ENCODE results near the gene LRRC10B.

The LRRC10B gene

DNA sequence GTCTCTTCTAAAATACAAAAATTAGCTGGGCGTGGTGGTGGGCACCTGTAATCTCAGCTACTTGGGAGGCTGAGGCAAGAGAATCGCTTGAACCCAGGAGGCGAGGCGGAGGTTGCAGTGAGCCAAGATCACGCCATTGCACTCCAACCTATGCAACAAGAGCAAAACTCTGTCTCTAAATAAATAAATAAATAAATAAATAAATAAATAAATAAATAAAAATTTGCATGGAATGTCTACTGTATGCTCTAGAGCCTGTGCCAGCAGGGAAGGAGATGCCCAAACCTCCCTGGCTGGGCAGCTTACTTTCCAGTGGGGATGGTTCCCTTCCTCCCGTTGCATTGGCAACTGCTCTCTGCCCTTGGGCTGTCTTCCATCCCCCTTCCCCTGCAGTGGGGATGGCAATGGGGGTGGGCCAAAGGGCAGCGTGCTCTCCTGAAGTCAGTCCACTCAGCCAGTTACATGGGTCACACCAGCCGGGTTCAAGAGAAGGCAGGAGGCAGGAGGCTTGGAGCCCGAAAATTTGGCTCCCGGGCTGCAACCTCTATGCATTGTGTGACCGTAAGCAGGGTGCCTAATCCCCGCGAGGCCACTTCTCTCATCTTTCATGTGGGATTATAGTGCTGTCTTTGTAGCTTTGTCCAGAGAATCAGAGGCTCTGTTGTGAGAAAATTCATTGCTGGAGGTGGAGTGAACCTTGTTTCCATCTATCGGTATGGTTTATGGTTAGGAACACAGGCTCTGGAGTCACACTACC, 1.4 kb upstream of the LRRC10B start:
- H3K4me3 ChIP-seq (ENCODE audit: control insufficient read depth in 1 of 7, extremely low read depth in 1 of 7, insufficient read depth in 4 of 7, low read depth in 2 of 7, low read length in 6 of 7): no peak overlapping the region
- peaks cover 2 to 66% (median 31%) of the 10 kb centered on the region in 5 experiments for H3K27me3 ChIP-seq (replicated peaks in 2 of 5; ENCODE audit: control insufficient read depth in 4 of 5, insufficient read depth in 5 of 5, low read length in 4 of 5)
- peaks cover 0 to 22% (median 19%) of the 10 kb centered on the region in 4 experiments for H3K4me1 ChIP-seq (ENCODE audit: control extremely low read depth in 1 of 4, control insufficient read depth in 4 of 4, insufficient read depth in 4 of 4, low read length in 3 of 4)
- POLR2A ChIA-PET: interaction anchor here (0.6 kb wide), 1 partner anchor 26 kb away, joined by 3 read pairs; a partner anchor contains a TSS
- CTCF ChIA-PET: interaction anchor here (0.6 to 24.0 kb wide), 8 partner anchors 11 to 76 kb away, joined by 3 to 453 read pairs (median 3); a partner anchor contains a TSS
- DNase-seq: no peak
- WGBS (ENCODE audit: insufficient coverage): 83% methylated on average over 8 of the region's 14 CpGs
- H3K9me3 ChIP-seq (ENCODE audit: control extremely low read depth in 1 of 5, control insufficient read depth in 4 of 5, insufficient read depth in 2 of 5, low read depth in 1 of 5, low read length in 4 of 5): no peaks in the 10 kb centered on the region
- H3K36me3 ChIP-seq (ENCODE audit: control insufficient read depth in 4 of 4, insufficient read depth in 4 of 4, low read length in 3 of 4): no peaks in the 10 kb centered on the region
- H3K27ac ChIP-seq (ENCODE audit: insufficient read depth in 1 of 2, low read depth in 1 of 2, low read length in 2 of 2, poor library complexity in 1 of 2, severe bottlenecking in 2 of 2): no peak overlapping the region

DNA sequence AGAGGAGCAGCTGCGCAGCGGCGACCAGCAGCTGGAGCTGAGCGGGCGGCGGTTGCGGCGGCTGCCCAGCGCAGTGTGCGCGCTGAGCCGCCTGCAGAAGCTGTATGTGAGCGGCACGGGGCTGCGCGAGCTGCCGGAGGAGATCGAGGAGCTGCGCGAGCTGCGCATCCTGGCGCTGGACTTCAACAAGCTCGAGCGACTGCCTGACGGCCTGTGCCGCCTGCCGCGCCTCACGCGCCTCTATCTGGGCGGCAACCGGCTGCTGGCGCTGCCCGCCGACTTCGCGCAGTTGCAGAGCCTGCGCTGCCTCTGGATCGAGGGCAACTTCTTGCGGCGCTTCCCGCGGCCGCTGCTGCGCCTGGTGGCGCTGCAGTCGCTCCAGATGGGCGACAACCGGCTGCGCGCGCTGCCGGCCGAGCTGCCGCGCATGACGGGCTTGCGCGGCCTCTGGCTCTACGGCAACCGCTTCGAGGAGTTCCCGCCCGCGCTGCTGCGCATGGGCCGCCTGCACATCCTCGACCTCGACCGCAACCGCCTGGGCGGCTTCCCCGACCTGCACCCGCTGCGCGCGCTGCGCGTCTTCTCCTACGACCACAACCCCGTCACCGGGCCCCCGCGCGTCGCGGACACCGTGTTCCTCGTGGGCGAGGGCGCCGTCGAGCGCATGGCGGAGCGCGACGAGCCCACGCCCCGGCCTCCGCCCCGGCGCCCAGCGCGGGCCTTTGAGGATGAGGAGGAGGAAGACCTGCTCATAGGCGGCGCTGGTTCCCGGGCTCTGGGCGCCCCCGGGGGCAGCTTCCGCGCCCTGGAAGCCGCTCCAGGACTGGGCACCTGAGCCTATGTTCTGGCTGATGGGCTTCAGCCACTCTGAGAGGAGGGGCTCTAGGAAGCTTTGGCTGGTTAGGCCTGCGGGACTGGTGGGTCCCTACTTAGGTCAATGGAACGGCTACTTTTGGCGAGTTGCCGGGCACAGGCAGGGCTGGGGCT, 787 bp downstream of the LRRC10B start:
- ChIA-PET CTCF (interaction anchor here (0.9 to 24.0 kb wide), 6 partner anchors 9 to 74 kb away, joined by 3 to 453 read pairs (median 4); a partner anchor contains a TSS), POLR2A (interaction anchor here (0.5 to 0.7 kb wide), 2 partner anchors 143 to 542 kb away, joined by 3 read pairs; no protein-coding TSS in a partner anchor)
- H3K9me3 ChIP-seq (ENCODE audit: control extremely low read depth in 1 of 5, control insufficient read depth in 4 of 5, insufficient read depth in 2 of 5, low read depth in 1 of 5, low read length in 4 of 5): no peaks in the 10 kb centered on the region
- H3K27ac ChIP-seq (ENCODE audit: insufficient read depth in 1 of 2, low read depth in 1 of 2, low read length in 2 of 2, poor library complexity in 1 of 2, severe bottlenecking in 2 of 2): no peak overlapping the region
- peaks cover 0 to 22% (median 19%) of the 10 kb centered on the region in 4 experiments for H3K4me1 ChIP-seq (ENCODE audit: control extremely low read depth in 1 of 4, control insufficient read depth in 4 of 4, insufficient read depth in 4 of 4, low read length in 3 of 4)
- no peaks in the 10 kb centered on the region for H3K36me3 ChIP-seq (ENCODE audit: control insufficient read depth in 4 of 4, insufficient read depth in 4 of 4, low read length in 3 of 4)
- H3K4me3 ChIP-seq (ENCODE audit: control insufficient read depth in 1 of 7, extremely low read depth in 1 of 7, insufficient read depth in 4 of 7, low read depth in 2 of 7, low read length in 6 of 7): peak overlapping the region in 4 of 7 experiments; percentile 26 to 63 (median 45)
- H3K27me3 ChIP-seq (replicated peaks in 2 of 5; ENCODE audit: control insufficient read depth in 4 of 5, insufficient read depth in 5 of 5, low read length in 4 of 5): peaks cover 2 to 66% (median 36%) of the 10 kb centered on the region in 5 experiments
- 6% methylated on average over 92 of the region's 117 CpGs for WGBS (ENCODE audit: insufficient coverage)
- peak; percentile 88 to 94 (median 94) for DNase-seq

DNA sequence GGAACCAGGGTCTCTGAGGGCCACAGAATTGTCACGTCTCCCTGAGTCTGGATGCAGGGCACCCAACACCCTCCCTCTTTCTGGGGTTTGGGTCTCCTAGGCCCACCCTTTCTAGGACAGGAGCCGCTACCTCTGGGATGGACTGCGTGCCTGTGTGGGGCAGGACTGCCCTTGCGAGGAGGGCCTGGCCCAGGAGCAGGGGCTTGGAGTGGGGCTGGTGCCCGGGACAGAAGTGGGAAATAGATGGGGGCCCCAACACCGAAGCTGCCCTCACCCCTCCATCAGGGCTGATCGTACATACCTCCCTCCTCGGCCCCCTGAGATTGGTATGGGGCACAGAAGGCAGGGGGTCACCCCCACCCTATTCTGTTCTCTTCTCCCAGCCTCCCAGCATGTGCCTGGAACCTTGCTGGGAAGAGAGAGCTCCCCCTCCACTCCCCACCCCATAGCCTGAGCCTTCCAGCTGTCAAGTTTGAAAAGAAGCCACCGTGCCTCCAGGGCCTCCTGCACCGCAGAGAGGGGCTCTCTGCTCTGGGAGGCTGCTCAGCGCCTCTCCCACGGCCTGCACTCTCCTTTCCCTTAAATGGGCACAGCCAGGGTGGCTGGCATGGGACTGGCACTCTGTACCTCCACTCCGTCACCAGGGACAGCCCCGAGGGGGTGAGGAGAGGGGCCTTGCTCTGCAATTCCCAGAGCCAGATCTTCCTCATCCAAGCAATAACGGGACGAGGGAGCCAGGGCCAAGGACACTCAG, 1.8 kb downstream of the LRRC10B start:
- WGBS (ENCODE audit: insufficient coverage): 91% methylated on average over 14 of the region's 16 CpGs
- Histone ChIP-seq H3K9me3 (ENCODE audit: control extremely low read depth in 1 of 5, control insufficient read depth in 4 of 5, insufficient read depth in 2 of 5, low read depth in 1 of 5, low read length in 4 of 5) (no peaks in the 10 kb centered on the region), H3K4me1 (ENCODE audit: control extremely low read depth in 1 of 4, control insufficient read depth in 4 of 4, insufficient read depth in 4 of 4, low read length in 3 of 4) (peaks cover 0 to 22% (median 19%) of the 10 kb centered on the region in 4 experiments), H3K27me3 (replicated peaks in 2 of 5; ENCODE audit: control insufficient read depth in 4 of 5, insufficient read depth in 5 of 5, low read length in 4 of 5) (peaks cover 2 to 63% (median 30%) of the 10 kb centered on the region in 5 experiments), H3K27ac (ENCODE audit: insufficient read depth in 1 of 2, low read depth in 1 of 2, low read length in 2 of 2, poor library complexity in 1 of 2, severe bottlenecking in 2 of 2) (no peak overlapping the region), H3K4me3 (ENCODE audit: control insufficient read depth in 1 of 7, extremely low read depth in 1 of 7, insufficient read depth in 4 of 7, low read depth in 2 of 7, low read length in 6 of 7) (no peak overlapping the region), H3K36me3 (ENCODE audit: control insufficient read depth in 4 of 4, insufficient read depth in 4 of 4, low read length in 3 of 4) (no peaks in the 10 kb centered on the region)
- DNase-seq: no peak
- ChIA-PET POLR2A (no interaction called here), CTCF (interaction anchor here (0.9 to 24.0 kb wide), 4 partner anchors 21 to 75 kb away, joined by 3 to 453 read pairs (median 4); a partner anchor contains a TSS)

DNA sequence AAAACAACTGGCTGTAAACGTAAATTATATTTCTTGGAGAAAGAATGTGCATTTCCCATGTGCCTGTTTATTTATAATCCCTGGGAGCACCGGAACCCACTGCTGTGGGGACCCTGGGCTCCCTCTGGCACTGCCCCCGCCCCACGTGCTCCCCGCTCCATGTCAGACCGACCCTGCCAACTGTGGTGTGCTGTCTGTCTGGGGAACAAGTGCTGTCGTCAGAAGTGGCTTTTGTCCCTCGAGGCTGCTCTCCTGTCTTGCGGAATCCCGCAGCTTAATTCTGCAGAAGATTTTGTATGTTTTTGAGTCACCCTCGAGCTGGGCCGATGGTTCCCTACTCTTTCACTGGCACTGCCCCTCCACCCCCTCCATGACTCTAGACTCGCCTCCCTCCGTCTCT, 2.4 kb downstream of the LRRC10B start:
- H3K4me1 ChIP-seq (ENCODE audit: control extremely low read depth in 1 of 4, control insufficient read depth in 4 of 4, insufficient read depth in 4 of 4, low read length in 3 of 4): peaks cover 0 to 22% (median 19%) of the 10 kb centered on the region in 4 experiments
- DNase-seq: no peak
- CTCF ChIA-PET: interaction anchor here (1.0 to 24.0 kb wide), 4 partner anchors 21 to 76 kb away, joined by 3 to 453 read pairs (median 4); a partner anchor contains a TSS
- 91% methylated on average over 9 of the region's 14 CpGs for WGBS (ENCODE audit: insufficient coverage)
- no peak overlapping the region for H3K27ac ChIP-seq (ENCODE audit: insufficient read depth in 1 of 2, low read depth in 1 of 2, low read length in 2 of 2, poor library complexity in 1 of 2, severe bottlenecking in 2 of 2)
- POLR2A ChIA-PET: no interaction called here
- no peaks in the 10 kb centered on the region for H3K36me3 ChIP-seq (ENCODE audit: control insufficient read depth in 4 of 4, insufficient read depth in 4 of 4, low read length in 3 of 4)
- peaks cover 2 to 56% (median 27%) of the 10 kb centered on the region in 5 experiments for H3K27me3 ChIP-seq (replicated peaks in 2 of 5; ENCODE audit: control insufficient read depth in 4 of 5, insufficient read depth in 5 of 5, low read length in 4 of 5)
- no peaks in the 10 kb centered on the region for H3K9me3 ChIP-seq (ENCODE audit: control extremely low read depth in 1 of 5, control insufficient read depth in 4 of 5, insufficient read depth in 2 of 5, low read depth in 1 of 5, low read length in 4 of 5)
- H3K4me3 ChIP-seq (ENCODE audit: control insufficient read depth in 1 of 7, extremely low read depth in 1 of 7, insufficient read depth in 4 of 7, low read depth in 2 of 7, low read length in 6 of 7): no peak overlapping the region

DNA sequence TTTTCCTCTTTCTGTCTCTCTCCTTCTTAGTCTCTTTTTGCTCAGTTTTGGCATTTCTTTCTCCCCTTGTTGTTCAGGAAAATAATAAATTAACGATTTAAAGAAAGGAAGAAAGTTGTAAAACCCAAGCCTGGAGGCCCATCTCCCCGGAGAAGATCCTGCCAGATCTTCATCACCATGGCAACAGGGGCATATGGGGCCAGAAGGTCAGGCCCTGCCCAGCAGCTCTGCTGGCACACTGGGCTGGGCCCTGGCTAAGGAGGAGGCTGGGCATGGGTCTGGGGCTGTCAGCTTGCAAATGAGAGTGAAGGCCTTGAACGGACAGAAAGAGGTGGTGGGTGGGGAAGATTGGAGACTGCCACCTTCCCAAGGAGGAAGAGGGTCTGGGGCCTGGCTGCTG, 2.8 kb downstream of the LRRC10B start:
- no peak overlapping the region for H3K4me3 ChIP-seq (ENCODE audit: control insufficient read depth in 1 of 7, extremely low read depth in 1 of 7, insufficient read depth in 4 of 7, low read depth in 2 of 7, low read length in 6 of 7)

DNA sequence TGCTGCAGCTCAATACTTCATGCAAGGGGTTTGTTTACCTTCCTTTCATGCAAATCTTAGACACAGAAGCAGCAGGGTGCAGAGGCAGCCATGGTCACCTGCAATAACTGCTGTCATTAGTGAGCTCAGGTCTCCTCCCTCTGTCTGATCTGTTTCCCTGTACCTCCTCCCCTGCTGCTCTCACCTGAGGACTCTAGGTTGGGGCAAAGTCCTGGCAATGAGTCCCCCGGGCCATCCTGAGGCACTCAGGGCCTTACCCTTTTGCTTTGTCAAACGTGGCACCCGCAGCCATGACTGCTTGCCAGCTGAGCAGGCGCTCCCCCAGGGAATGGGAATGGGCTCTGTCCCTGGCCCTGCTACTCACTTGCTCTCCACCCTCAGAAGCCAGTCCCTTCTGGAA, 3.9 kb downstream of the LRRC10B start:
- peaks cover 0 to 47% (median 23%) of the 10 kb centered on the region in 5 experiments for H3K27me3 ChIP-seq (replicated peaks in 2 of 5; ENCODE audit: control insufficient read depth in 4 of 5, insufficient read depth in 5 of 5, low read length in 4 of 5)
- no peak overlapping the region for H3K27ac ChIP-seq (ENCODE audit: insufficient read depth in 1 of 2, low read depth in 1 of 2, low read length in 2 of 2, poor library complexity in 1 of 2, severe bottlenecking in 2 of 2)
- no peak for DNase-seq
- H3K4me3 ChIP-seq (ENCODE audit: control insufficient read depth in 1 of 7, extremely low read depth in 1 of 7, insufficient read depth in 4 of 7, low read depth in 2 of 7, low read length in 6 of 7): no peak overlapping the region
- ChIA-PET CTCF (interaction anchor here (1.1 to 24.0 kb wide), 6 partner anchors 9 to 77 kb away, joined by 3 to 453 read pairs (median 5); a partner anchor contains a TSS), POLR2A (no interaction called here)
- H3K4me1 ChIP-seq (ENCODE audit: control extremely low read depth in 1 of 4, control insufficient read depth in 4 of 4, insufficient read depth in 4 of 4, low read length in 3 of 4): peaks cover 0 to 34% (median 28%) of the 10 kb centered on the region in 4 experiments
- no peaks in the 10 kb centered on the region for H3K36me3 ChIP-seq (ENCODE audit: control insufficient read depth in 4 of 4, insufficient read depth in 4 of 4, low read length in 3 of 4)
- WGBS (ENCODE audit: insufficient coverage): 93% methylated on average over 4 of the region's 4 CpGs
- H3K9me3 ChIP-seq (ENCODE audit: control extremely low read depth in 1 of 5, control insufficient read depth in 4 of 5, insufficient read depth in 2 of 5, low read depth in 1 of 5, low read length in 4 of 5): no peaks in the 10 kb centered on the region

More for the DNA sequence above, 2.8 kb downstream of the LRRC10B start:
- Histone ChIP-seq H3K36me3 (ENCODE audit: control insufficient read depth in 4 of 4, insufficient read depth in 4 of 4, low read length in 3 of 4) (no peaks in the 10 kb centered on the region), H3K4me1 (ENCODE audit: control extremely low read depth in 1 of 4, control insufficient read depth in 4 of 4, insufficient read depth in 4 of 4, low read length in 3 of 4) (peaks cover 0 to 25% (median 21%) of the 10 kb centered on the region in 4 experiments), H3K27ac (ENCODE audit: insufficient read depth in 1 of 2, low read depth in 1 of 2, low read length in 2 of 2, poor library complexity in 1 of 2, severe bottlenecking in 2 of 2) (no peak overlapping the region), H3K9me3 (ENCODE audit: control extremely low read depth in 1 of 5, control insufficient read depth in 4 of 5, insufficient read depth in 2 of 5, low read depth in 1 of 5, low read length in 4 of 5) (no peaks in the 10 kb centered on the region), H3K27me3 (replicated peaks in 2 of 5; ENCODE audit: control insufficient read depth in 4 of 5, insufficient read depth in 5 of 5, low read length in 4 of 5) (peaks cover 2 to 52% (median 24%) of the 10 kb centered on the region in 5 experiments)
- WGBS (ENCODE audit: insufficient coverage): 72% methylated on average over 3 of the region's 3 CpGs
- no peak for DNase-seq
- ChIA-PET POLR2A (no interaction called here), CTCF (interaction anchor here (1.1 to 24.0 kb wide), 4 partner anchors 20 to 76 kb away, joined by 3 to 453 read pairs (median 77); a partner anchor contains a TSS)
